ENCODE results near the gene TGFBRAP1.

GRCh38 chr2:105362862-105363591 is 33.5 kb upstream of the TGFBRAP1 start:
- TF ChIP-seq CTCF (IDR thresholded peaks at IDR 0.05), result no peak
- no peak for TF ChIP-seq EZH2 (IDR thresholded peaks at IDR 0.05)
